Ammon's horn (tissue), 1 donor: Measurements from ENCODE around the gene IL6ST.
"Not testable (repeated sequence)": the region's sequence is repeated elsewhere in the genome, so short reads cannot be mapped to it uniquely, and the experiment has no call there.

ENCODE experiments used
- DNase-seq: peaks from one replicate; pipeline ENCODE4 v3.0.0-alpha.2; 2016; ENCODE audit warnings: low spot score

Gene IL6ST

DNA sequence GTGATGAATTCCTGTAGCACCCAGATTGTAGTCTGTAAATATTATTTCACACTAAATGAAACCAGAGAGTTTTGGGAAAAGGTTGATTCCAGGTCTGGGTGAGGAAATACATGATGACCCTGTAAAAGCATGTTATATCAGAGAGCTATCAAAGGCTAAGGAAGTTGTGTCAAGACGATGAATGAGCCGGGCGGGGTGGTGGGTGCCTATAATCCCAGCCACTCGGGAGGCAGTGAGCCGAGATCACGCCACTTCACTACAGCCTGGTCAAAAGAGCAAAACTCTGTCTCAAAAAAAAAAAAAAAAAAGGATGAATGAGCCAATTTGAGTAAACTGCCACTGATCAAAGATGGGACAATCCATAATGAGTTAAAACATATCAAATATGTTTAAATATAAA lies 29.2 kb downstream of the IL6ST start:
- DNase-seq: no peak

- no peak for DNase-seq
Observed at GRCh38 chr5:55960779-55961178, 34.0 kb downstream of the IL6ST start.

GRCh38 chr5:55959208-55959607 lies 35.6 kb downstream of the IL6ST start:
- DNase-seq: no peak

DNA sequence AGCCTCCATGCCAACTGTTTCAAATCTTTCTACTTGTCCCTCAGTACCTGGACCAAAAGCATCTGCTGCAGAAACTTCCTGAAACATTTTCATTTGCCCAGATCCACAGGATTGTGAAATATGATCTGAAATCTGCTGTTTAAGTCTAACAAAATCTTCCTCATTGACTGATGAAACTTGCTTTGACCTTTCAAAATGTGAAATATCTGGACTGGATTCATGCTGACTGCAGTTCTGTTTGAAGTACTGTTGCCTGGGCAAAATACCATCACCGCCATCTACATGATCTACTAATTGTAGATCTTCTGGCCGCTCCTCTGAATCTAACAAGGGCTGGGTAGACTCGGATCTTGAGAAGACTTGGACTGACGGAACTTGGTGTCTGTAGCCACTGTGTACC lies 53.6 kb downstream of the IL6ST start:
- not testable (repeated sequence) for DNase-seq

GRCh38 chr5:55937598-55937997 lies 57.2 kb downstream of the IL6ST start:
- not testable (repeated sequence) for DNase-seq

DNA sequence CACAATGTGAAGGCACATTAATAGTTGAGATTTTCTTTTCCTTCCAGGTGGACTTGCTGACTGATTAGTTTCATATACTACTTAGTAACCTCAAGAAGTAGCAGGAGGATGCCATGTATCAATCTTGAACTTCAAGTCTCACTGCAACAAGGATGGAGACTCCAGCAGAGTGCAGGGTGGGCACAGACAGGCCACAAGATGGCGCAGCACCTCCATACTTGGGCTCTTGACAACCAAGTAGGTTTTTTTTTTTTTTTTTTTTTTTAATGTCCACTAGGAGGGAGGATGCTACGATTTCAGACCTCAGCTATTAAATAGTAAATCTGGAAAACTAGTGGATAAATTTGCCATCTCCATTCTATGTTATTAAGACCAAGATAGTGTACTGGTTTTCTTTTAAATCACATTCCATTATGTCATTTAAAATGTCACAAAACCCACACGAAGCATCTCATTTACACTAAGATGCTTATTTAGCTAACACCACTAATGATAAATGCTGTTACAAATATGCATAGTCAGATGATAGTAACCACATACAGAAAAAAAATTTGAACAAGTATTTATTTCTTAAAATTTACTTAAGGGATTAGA lies 58.6 kb downstream of the IL6ST start:
- DNase-seq: peak; percentile 92

GRCh38 chr5:55935371-55935770 lies 59.4 kb downstream of the IL6ST start:
- DNase-seq: peak; percentile 24

DNA sequence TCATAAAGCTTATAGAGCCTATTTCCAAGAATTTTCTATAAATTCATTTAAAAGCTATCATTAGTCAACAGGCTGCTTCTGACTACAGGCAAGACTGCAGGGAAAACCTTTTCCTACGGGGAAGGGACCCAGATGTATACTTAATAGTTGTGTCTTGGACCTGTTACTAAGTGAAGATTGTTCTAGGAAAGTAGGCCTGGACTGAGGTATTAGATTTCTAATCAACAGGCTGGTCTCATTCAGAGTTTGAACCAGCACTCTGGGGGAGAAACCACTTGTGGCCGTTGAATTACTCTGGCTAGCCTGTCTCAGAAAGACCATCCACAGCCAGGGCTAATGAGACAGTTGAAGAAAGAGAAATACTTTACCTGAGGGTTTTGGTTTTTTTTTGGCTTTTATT lies 60.0 kb downstream of the IL6ST start:
- DNase-seq: no peak

GRCh38 chr5:55934115-55934613 lies 60.6 kb downstream of the IL6ST start:
- no peak for DNase-seq

DNA sequence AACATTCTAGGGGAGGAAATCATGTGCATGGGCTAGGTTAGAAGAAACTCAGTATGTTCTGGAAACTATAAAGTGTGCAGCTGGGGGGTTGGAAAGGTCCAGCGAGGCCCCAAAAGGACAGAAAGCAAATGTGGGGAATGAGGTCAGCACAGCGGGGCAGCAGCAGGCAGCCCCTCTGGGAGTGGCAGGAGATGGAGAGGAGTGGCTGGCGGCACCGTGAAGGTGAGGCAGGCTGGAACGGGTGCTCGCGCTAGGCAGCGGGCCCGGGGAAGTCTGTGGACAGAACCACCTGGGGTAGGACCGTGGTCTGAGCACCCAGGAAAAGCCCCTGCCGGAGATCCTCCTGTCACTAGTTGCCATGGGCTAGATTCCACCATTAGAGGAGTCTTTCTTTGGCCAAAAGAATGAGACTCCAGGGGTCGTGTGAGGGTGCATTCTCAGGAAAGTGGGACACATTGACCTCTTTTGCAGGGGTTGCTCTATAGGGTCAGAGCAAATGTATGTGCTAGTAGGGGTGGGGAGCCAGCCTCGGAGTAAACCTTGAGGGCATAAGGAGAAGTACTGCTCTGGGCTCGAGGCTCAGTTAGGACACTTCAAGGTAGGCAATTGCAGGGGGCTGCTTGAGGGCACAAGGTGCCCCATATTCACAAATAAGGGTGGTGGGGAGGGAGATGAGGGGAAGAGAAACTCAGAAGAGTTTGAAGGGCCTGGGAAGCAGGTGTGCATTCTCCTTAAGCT lies 61.2 kb downstream of the IL6ST start:
- no peak for DNase-seq

- no peak for DNase-seq
Observed at GRCh38 chr5:55932700-55933099, 62.1 kb downstream of the IL6ST start.

DNA sequence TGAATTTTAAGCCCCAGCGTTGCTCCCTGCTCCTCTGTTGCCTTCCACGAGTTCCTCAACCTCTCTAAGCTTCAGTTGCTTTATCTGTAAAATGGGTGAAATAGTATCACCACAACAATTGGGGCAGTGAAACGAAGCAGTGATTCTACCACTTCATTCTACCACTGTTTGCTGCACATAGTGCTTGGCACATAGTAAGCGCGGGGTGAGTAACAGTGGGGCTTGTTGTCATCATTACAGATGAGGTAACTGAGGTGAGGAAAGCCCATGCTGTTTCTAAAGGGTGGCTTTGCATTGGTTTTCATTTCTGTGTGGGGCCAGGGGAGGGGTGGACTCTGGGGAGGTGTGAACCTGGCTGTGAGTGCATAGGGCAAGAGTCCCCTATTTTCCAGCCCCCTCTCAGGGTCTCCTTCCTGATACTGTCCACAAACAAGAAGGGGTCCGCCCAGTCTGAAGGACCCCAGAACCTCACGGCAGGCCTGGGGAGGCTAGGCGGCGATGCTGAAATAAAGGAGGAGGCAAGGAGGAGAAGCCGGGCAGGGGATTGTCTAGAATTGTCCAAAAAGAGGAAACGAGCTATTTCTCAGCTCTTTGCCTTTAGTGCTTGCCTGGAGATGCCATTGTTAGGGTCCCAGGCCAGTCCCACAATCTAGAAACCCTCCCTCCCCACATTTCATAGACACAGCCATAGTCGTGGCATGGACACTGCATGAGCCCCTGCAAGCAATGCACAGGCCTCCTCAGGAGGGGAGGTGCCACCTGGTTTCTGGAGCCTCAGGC lies 65.6 kb downstream of the IL6ST start:
- no peak for DNase-seq

DNA sequence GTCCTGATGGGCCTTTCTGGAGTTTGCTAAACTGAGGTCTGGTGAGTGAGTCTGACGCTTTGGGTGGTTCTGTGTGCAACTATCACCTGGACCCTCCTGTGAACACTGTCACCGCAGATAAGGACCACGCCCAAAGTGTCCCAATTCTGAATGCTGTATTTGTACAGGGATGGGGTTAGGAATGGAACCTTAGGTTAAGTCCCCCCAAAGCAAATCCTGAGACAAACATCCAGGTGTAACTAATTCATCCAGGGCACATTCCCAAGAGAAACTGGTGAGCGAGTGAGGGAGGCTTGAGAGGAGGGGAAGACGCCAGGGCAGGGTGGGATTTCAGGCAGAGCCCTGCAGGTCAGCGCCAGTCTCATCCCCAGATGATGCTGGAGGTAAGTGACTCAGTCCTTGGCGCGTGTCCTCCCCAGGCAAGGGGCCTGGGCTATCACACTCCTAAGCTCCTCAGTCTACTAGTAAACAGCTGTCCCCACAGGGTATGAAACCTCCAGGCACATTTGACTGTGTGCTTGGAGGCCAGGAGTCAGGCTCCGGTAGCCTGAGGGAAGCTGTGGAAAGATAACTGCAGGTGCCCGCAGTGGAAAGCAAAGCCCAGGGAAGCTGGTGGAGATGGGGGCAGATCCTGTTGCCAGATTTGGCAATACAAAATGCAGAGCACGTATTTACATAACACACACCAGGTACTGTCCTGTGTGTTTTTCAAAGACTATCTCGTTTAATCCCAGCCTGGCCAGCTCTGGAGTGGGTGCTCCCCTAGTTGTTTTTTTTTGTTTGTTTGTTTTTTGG lies 66.7 kb downstream of the IL6ST start:
- no peak for DNase-seq

DNA sequence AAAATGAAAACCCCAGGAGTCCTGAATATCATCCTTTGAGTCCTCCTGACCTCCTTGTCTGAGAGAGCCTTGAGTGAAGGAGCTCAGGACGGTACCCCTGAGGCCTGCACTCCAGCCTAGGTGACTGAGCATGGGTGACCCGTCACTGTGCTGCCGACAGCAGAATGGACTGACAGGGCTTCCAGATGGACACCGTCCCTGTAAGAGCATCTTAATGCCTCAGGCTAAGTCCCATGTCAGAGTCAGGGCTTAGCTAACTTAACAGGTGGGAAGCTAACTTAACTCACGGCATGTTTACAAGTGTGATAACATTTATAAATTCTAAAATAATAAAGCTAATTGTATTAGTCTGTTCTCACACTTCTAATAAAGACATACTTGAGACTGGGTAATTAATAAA lies 68.3 kb downstream of the IL6ST start:
- no peak for DNase-seq

- no peak for DNase-seq
Observed at GRCh38 chr5:55925712-55926111, 69.1 kb downstream of the IL6ST start.

GRCh38 chr5:55925181-55925580 lies 69.6 kb downstream of the IL6ST start:
- no peak for DNase-seq

GRCh38 chr5:55924744-55925143 lies 70.0 kb downstream of the IL6ST start:
- DNase-seq: no peak

- no peak for DNase-seq
Observed at GRCh38 chr5:55923865-55924500, 70.8 kb downstream of the IL6ST start.

DNA sequence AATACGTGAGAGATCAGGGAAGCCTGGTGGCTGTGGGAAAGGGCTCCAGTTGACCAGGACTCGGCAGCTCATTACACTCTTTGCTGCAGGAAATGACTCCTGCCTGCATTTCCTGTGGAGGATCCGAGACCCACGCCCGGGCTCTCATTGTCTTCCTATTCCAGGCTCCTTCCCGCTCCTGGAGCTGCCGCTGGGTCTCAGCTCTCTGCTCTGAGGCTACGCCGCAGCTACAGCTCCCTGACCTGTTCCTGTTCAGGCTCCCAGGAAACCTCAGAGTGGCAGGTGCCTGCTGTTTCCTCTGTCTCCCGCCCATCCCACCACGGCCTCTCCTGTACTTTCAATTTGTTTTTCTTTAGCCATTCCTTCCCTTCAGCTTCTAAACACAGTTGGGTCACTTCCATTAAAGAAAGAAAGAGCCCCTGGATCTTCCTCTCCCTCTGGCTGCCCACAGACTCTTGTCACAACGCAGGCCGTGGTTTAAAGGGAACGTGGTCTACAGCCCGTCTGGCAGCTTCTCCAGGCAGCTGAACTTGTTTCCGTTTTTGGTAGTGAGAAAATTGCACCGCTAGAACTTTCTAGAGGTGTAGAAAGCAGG lies 71.5 kb downstream of the IL6ST start:
- peak; percentile 28 for DNase-seq

DNA sequence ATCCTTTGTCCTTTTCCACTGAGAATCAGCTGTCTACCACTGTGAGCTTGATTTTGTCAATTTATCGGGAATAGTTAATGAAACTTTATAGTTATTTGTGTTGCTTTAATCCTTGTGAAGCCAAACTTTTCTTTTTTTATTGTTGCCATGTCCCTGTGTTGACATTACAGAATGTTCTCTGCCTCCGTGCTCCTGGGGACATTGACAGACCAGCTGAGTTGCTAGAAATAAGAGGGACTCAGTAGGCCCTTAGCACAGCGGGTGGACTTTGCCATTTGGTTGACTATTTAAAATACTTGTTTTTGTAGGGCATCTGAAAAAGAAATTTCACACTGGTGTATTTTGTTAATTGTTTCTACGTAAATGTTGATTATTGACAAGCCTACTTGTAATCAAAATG lies 73.1 kb downstream of the IL6ST start:
- no peak for DNase-seq

- peak; percentile 35 for DNase-seq
Observed at GRCh38 chr5:55920784-55921183, 74.0 kb downstream of the IL6ST start.
